ENCODE measurements around the gene PEF1. TPM values are rescaled to one million over a fixed set of nuclear protein-coding genes. Genes with fewer than 3 reads are reported as not detected.

PEF1 gene
- total RNA-seq, 2 experiments from 2014 or later, result 50.4 to 51.6 TPM

- Mint-ChIP-seq H3K27me3 (no peaks in the 10 kb centered on the region), H3K9me3 (no peaks in the 10 kb centered on the region), H3K27ac (no peak overlapping the region), H3K36me3 (ENCODE audit: low read depth) (no peaks in the 10 kb centered on the region), H3K4me1 (no peaks in the 10 kb centered on the region), H3K4me3 (no peak overlapping the region)
- ChIA-PET CTCF (interaction anchor here (0.7 to 1.5 kb wide), 2 partner anchors 10 to 15 kb away, joined by 3 read pairs; no protein-coding TSS in a partner anchor), POLR2A (no interaction called here)
- no peak for DNase-seq
Observed at GRCh38 chr1:31659889-31660288, 15.2 kb upstream of the PEF1 start.

GRCh38 chr1:31658721-31659120, 14.0 kb upstream of the PEF1 start:
- POLR2A ChIA-PET, result no interaction called here
- Mint-ChIP-seq H3K27me3 (no peaks in the 10 kb centered on the region), H3K4me1 (no peaks in the 10 kb centered on the region), H3K36me3 (ENCODE audit: low read depth) (no peaks in the 10 kb centered on the region), H3K27ac (no peak overlapping the region), H3K4me3 (no peak overlapping the region), H3K9me3 (no peaks in the 10 kb centered on the region)
- CTCF ChIA-PET, result interaction anchor here (0.8 kb wide), 1 partner anchor 21 kb away, joined by 3 read pairs; no protein-coding TSS in a partner anchor
- DNase-seq, result no peak

- H3K27ac Mint-ChIP-seq, result no peak overlapping the region
- POLR2A ChIA-PET, result no interaction called here
Observed at GRCh38 chr1:31657972-31658510, 13.4 kb upstream of the PEF1 start.

GRCh38 chr1:31657020-31657804, 12.5 kb upstream of the PEF1 start:
- Mint-ChIP-seq H3K27ac (no peak overlapping the region), H3K27me3 (no peaks in the 10 kb centered on the region), H3K4me1 (no peaks in the 10 kb centered on the region), H3K9me3 (no peaks in the 10 kb centered on the region), H3K36me3 (ENCODE audit: low read depth) (no peaks in the 10 kb centered on the region), H3K4me3 (no peak overlapping the region)
- DNase-seq, result no peak
- ChIA-PET CTCF (interaction anchor here (0.8 kb wide), 1 partner anchor 132 kb away, joined by 3 read pairs; no protein-coding TSS in a partner anchor), POLR2A (no interaction called here)

More at GRCh38 chr1:31657972-31658510, 13.4 kb upstream of the PEF1 start:
- no peaks in the 10 kb centered on the region for H3K4me1 Mint-ChIP-seq
- no peaks in the 10 kb centered on the region for H3K36me3 Mint-ChIP-seq (ENCODE audit: low read depth)
- DNase-seq, result no peak
- no peak overlapping the region for H3K4me3 Mint-ChIP-seq
- H3K9me3 Mint-ChIP-seq, result no peaks in the 10 kb centered on the region
- no peaks in the 10 kb centered on the region for H3K27me3 Mint-ChIP-seq
- CTCF ChIA-PET, result no interaction called here

GRCh38 chr1:31655756-31656155, 11.1 kb upstream of the PEF1 start:
- Mint-ChIP-seq H3K27me3 (no peaks in the 10 kb centered on the region), H3K27ac (no peak overlapping the region), H3K9me3 (no peaks in the 10 kb centered on the region), H3K4me1 (no peaks in the 10 kb centered on the region), H3K4me3 (no peak overlapping the region), H3K36me3 (ENCODE audit: low read depth) (no peaks in the 10 kb centered on the region)
- DNase-seq, result no peak
- ChIA-PET CTCF (no interaction called here), POLR2A (no interaction called here)

- no peak for DNase-seq
- no peaks in the 10 kb centered on the region for H3K9me3 Mint-ChIP-seq
- no peaks in the 10 kb centered on the region for H3K27me3 Mint-ChIP-seq
- H3K27ac Mint-ChIP-seq, result no peak overlapping the region
- no peak overlapping the region for H3K4me3 Mint-ChIP-seq
- H3K4me1 Mint-ChIP-seq, result no peaks in the 10 kb centered on the region
- H3K36me3 Mint-ChIP-seq (ENCODE audit: low read depth), result no peaks in the 10 kb centered on the region
- ChIA-PET POLR2A (no interaction called here), CTCF (no interaction called here)
Observed at GRCh38 chr1:31655104-31655503, 10.4 kb upstream of the PEF1 start.

- Mint-ChIP-seq H3K4me1 (no peaks in the 10 kb centered on the region), H3K9me3 (no peaks in the 10 kb centered on the region), H3K36me3 (ENCODE audit: low read depth) (no peaks in the 10 kb centered on the region), H3K4me3 (no peak overlapping the region), H3K27me3 (no peaks in the 10 kb centered on the region), H3K27ac (no peak overlapping the region)
- CTCF ChIA-PET, result no interaction called here
- POLR2A ChIA-PET, result no interaction called here
- no peak for DNase-seq
Observed at GRCh38 chr1:31654474-31654776, 9.7 kb upstream of the PEF1 start.

- DNase-seq, result no peak
- H3K36me3 Mint-ChIP-seq (ENCODE audit: low read depth), result no peaks in the 10 kb centered on the region
- CTCF ChIA-PET, result no interaction called here
- no peaks in the 10 kb centered on the region for H3K9me3 Mint-ChIP-seq
- no peak overlapping the region for H3K27ac Mint-ChIP-seq
- H3K27me3 Mint-ChIP-seq, result no peaks in the 10 kb centered on the region
- no peaks in the 10 kb centered on the region for H3K4me1 Mint-ChIP-seq
- POLR2A ChIA-PET, result no interaction called here
- H3K4me3 Mint-ChIP-seq, result no peak overlapping the region
Observed at GRCh38 chr1:31653717-31654473, 9.2 kb upstream of the PEF1 start.

GRCh38 chr1:31652891-31653499, 8.3 kb upstream of the PEF1 start:
- Mint-ChIP-seq H3K27ac (no peak overlapping the region), H3K4me3 (no peak overlapping the region), H3K27me3 (no peaks in the 10 kb centered on the region), H3K36me3 (ENCODE audit: low read depth) (no peaks in the 10 kb centered on the region), H3K9me3 (no peaks in the 10 kb centered on the region), H3K4me1 (no peaks in the 10 kb centered on the region)
- CTCF ChIA-PET, result interaction anchor here (0.7 to 0.8 kb wide), 2 partner anchors 12 to 104 kb away, joined by 3 read pairs; no protein-coding TSS in a partner anchor
- POLR2A ChIA-PET, result no interaction called here
- no peak for DNase-seq

- Mint-ChIP-seq H3K27ac (no peak overlapping the region), H3K4me3 (no peak overlapping the region), H3K4me1 (peaks cover 2% of the 10 kb centered on the region), H3K9me3 (no peaks in the 10 kb centered on the region), H3K27me3 (no peaks in the 10 kb centered on the region), H3K36me3 (ENCODE audit: low read depth) (no peaks in the 10 kb centered on the region)
- DNase-seq, result no peak
- ChIA-PET POLR2A (no interaction called here), CTCF (no interaction called here)
Observed at GRCh38 chr1:31651766-31652165, 7.1 kb upstream of the PEF1 start.

- CTCF ChIA-PET, result interaction anchor here (0.6 to 0.8 kb wide), 3 partner anchors 62 to 287 kb away, joined by 3 read pairs; partner anchors contain the start of gene PTP4A2
- Mint-ChIP-seq H3K36me3 (ENCODE audit: low read depth) (no peaks in the 10 kb centered on the region), H3K27ac (no peak overlapping the region), H3K4me3 (no peak overlapping the region), H3K9me3 (peaks cover 2% of the 10 kb centered on the region), H3K4me1 (peaks cover 9% of the 10 kb centered on the region), H3K27me3 (no peaks in the 10 kb centered on the region)
- no peak for DNase-seq
- POLR2A ChIA-PET, result no interaction called here
Observed at GRCh38 chr1:31651089-31651420, 6.4 kb upstream of the PEF1 start.

GRCh38 chr1:31650161-31651088, 5.7 kb upstream of the PEF1 start:
- POLR2A ChIA-PET, result no interaction called here
- H3K27me3 Mint-ChIP-seq, result no peaks in the 10 kb centered on the region
- DNase-seq, result no peak
- peaks cover 15% of the 10 kb centered on the region for H3K4me1 Mint-ChIP-seq
- H3K9me3 Mint-ChIP-seq, result peaks cover 3% of the 10 kb centered on the region
- no peaks in the 10 kb centered on the region for H3K36me3 Mint-ChIP-seq (ENCODE audit: low read depth)
- H3K27ac Mint-ChIP-seq, result no peak overlapping the region
- no peak overlapping the region for H3K4me3 Mint-ChIP-seq
- CTCF ChIA-PET, result interaction anchor here (0.6 to 1.1 kb wide), 4 partner anchors 11 to 288 kb away, joined by 3 read pairs; partner anchors contain the start of gene PTP4A2
